ENCODE data around the gene PBX2.
A peak's percentile ranks its signal among the peaks of the same experiment; 100 is the strongest.

Gene PBX2

DNA sequence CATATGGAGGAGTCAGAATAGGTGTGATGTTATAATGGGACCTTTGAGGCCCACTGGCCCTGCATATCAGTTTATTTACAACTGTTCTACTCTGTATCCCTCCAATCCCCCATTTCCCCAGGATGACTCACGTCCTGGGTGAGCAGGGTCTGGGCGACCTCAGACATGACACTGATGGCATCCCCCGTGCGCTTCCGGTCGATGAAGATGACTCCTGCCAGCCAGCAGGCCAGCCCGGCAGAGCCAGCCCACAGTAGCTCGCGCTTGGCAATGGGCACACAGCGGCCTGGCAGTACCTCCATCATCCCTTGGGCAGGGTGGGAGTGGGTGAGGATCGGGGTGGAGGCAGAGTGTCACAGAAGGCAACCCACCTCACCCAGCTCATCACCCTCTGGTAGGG lies 19.7 kb downstream of the PBX2 start:
- DNase-seq = no peak

DNA sequence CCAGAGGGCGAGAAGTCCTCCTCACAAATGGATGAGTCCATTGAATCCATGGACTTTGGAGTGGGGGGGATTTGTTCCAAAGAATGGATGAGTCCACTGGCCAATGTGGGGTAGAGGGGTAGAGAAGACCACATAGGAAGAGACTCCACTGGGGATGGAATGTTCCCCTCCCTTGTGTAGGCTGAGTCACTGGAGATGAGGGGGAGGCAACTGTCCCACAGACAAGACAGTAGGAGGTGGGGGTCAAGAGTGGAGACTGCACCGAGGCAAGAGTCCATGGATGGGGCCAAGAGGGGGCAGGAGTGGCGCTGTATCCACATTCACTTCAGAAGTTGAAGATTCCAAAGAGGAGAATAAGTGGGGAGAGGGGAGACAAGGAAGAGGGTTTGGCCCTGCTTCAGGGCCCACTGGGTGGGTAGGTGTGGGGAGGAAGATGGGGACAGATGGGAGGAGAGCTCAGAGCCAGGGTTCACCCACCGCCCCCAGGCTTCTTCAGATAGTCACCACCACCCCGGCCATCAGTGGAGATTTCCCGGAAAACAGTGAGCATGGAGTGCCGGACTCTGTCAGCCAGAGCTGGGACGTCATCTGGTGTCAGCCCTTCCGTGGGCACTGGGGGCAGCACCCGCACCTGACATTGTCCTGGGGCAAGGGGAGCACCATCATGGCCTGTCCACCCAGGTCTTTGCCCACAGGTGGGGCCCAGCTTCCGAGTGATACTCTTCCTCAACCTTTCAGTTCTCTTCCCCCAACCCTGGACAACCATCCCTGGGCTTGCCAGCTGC lies 21.0 kb downstream of the PBX2 start:
- DNase-seq = no peak

GRCh38 chr6:32168350-32168749 lies 21.7 kb downstream of the PBX2 start:
- no peak for DNase-seq

DNA sequence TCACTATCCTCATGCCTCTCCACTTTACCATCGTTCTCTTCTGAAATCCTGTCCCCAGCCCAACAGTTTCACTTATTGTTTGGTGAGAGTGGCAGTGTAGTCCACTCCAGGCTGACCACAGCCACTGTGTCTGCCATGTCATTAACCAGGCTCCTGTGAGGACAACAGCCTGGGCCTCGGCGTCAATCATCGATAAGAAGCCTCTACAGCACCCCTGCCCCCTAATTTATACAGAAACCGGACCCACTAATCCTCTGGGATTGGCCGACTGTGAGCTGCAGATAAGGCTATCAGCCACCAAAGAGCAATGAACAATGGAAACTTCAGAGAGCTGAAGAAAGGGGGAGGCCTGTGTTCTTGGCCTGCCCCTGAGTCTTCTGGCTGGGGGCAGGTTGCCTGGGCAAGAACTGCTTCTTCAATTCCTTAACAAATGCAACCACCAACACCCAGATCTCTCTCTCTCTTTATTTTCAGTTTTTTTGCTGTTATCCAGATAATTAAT lies 22.2 kb downstream of the PBX2 start:
- no peak for DNase-seq

DNA sequence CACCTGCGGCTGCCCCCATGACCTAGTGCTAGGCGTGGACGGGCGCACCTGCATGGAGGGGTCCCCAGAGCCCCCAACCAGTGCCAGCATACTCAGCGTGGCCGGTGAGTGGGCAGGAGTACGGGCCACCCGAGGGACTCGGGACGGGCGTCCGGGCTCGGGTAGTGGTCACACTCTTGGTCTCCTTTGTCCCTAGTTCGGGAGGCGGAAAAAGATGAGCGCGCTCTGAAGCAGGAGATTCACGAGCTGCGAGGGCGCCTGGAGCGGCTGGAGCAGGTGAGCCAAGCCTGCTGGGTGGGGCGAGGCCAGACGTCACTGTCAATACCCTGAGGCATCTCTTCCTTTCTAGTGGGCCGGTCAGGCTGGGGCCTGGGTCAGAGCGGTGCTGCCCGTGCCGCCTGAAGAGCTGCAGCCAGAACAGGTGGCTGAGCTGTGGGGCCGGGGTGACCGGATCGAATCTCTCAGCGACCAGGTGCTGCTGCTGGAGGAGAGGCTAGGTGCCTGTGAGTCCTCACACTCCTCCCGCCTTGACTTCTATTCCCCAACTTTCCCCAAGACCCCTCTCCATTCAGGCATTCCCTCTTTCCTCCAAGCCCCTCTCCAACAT lies 22.7 kb downstream of the PBX2 start:
- no peak for DNase-seq

GRCh38 chr6:32166411-32167061 lies 23.5 kb downstream of the PBX2 start:
- DNase-seq = no peak

GRCh38 chr6:32164295-32164694 lies 25.7 kb downstream of the PBX2 start, which contains the start of gene EGFL8:
Gene EGFL8 (plus strand): TSS chr6:32164595. CDS start chr6:32166166, 1,571 bp downstream.
- no peak for DNase-seq

DNA sequence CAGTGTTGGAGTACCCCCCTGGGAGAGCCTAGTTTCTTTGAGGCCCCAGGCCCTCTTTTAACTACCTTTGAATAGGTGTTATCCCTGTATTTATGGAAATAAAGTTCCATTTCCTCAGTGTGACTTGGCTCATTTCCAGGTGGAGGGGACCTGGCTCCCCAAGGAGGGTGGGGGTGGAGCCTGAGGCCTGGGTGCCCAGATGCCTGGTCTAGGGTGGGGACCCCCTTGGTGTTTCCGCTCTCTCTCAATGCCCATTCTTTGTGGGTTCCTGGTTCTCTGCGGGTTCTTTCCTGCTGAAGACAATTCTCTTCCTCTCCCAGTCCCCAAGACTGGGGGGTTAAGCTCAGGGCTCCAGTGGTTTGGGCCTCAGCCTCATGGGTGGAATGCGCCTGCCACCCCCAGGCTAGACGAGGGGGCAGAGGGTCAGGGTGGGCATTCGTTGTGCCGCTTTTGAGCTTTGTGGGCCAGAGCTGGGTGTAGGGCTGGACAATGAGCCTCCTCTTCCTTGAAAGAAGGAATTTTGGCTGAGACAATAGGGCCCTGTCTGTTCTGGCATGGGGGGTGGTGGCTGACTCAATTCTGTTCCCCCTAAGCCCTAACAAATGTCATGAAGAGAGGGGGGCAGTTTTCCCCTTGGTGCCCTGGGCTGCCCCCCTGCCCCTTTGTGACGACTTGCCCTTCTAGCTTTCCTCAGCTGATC lies 26.3 kb downstream of the PBX2 start:
- no peak for DNase-seq

- DNase-seq = no peak
Observed at GRCh38 chr6:32158052-32158451, 31.9 kb downstream of the PBX2 start.

- no peak for DNase-seq
Observed at GRCh38 chr6:32156891-32157290, 33.1 kb downstream of the PBX2 start.

DNA sequence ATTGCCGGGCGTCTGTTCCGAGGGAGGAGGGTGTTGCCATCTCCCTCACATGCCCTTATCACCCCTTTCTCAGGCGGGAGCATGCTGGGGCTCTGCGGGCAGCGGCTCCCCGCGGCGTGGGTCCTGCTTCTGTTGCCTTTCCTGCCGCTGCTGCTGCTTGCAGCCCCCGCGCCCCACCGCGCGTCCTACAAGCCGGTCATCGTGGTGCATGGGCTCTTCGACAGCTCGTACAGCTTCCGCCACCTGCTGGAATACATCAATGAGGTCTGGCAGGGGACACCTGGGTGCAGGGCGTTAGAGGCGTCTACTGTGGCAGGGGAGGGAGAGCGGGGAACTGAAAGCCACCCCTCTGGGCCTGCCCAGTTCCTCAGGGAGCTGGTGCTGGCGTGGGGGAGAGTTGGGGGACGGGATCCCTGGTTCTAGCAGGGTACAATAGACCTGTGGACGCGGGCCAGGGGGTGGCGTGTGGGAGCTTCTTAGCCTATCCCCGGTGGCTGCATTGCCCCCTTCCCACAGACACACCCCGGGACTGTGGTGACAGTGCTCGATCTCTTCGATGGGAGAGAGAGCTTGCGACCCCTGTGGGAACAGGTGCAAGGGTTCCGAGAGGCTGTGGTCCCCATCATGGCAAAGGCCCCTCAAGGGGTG lies 35.4 kb downstream of the PBX2 start:
- peak; percentile 41 to 42 for DNase-seq

- DNase-seq = peak; percentile 58 to 60
Observed at GRCh38 chr6:32153564-32154513, 36.2 kb downstream of the PBX2 start, which contains the start of gene PPT2. Gene PPT2 (plus strand): TSS chr6:32154141. CDS start chr6:32154595, 454 bp downstream.

DNA sequence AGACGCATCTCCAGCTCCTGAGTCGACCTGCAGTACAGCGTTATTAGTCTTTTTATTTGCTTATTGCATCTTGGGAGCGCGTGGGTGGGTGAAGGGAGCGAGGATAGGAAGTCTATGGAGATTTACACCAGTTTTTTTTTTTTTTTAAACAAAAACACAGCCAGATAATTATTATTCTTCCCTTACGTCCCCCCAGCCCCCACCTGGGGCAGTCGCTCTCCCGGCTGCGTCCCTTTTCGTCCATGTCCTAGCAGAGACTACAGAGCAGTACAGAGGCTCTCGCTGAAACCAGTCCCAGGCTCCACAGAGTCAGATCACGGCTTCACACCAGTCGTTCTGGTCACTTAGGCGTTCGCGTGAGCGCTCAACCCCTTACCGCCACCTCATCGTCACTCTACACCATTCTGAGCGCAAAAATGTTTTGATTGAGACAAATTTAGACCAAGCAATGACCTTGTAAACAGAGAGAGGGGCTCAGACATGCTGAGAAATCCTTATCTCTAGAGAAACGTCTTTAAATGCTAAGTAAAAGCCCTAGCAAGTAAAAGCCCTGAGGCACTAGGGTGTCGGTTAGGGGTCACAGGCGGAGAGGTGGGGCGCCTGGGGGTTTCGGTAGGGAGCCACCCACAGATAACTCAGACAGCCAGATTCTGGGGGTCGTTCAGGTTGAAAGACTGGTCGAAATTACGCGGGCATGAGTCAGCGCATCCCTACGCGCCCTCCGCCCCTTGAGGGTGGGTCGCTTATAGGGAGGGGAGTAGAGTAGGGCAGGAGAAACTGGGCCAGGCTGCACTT lies 37.0 kb downstream of the PBX2 start:
- DNase-seq = no peak

- DNase-seq = no peak
Observed at GRCh38 chr6:32151863-32152768, 37.9 kb downstream of the PBX2 start, which contains the start of gene PRRT1. Gene PRRT1 (minus strand): TSS chr6:32151939. CDS start chr6:32151827, 112 bp downstream.

GRCh38 chr6:32151181-32151862 lies 38.7 kb downstream of the PBX2 start:
- no peak for DNase-seq

GRCh38 chr6:32149932-32150870 lies 39.8 kb downstream of the PBX2 start:
- no peak for DNase-seq

DNA sequence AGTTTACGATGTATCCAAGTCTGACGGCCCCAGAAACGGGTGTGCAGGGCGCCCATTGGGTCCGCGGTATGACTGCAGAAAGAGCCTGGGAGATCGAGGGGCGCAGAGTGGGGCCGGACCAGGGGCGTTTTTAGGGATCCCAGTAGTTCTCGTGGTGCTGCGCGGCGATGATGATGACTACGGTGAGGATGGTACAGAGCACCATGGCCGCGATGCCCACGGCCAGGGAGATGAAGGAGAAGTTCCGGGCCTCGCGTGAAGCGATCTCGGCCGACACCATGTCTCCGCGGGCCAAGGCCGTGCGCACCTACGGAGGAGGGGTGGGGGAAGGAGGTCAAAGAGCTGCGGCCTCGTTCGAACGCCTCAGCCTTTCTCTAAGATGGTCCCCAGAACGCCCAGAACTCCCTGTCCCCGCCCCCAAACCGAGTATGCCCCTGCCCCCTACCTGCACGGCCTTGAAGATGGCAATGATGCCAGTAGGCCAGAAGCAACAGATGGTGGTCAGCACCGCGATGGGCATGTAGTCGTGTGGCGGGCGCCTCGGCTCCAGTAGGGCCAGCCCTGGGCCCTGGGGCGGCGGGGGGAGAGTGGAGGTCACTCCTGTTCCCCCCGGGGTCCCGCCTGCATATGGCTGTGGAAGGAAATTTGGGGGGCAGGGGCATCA lies 40.8 kb downstream of the PBX2 start:
- no peak for DNase-seq
